ENCODE data around the gene APBA2. TPM values are rescaled to one million over a fixed set of nuclear protein-coding genes. Genes with fewer than 3 reads are reported as not detected.
"Not testable (repeated sequence)": the region's sequence is repeated elsewhere in the genome, so short reads cannot be mapped to it uniquely, and the experiment has no call there.

Gene APBA2
- total RNA-seq, 3 donors from 2014 or later = 0.64 to 6.9 (median 5.0) TPM

DNA sequence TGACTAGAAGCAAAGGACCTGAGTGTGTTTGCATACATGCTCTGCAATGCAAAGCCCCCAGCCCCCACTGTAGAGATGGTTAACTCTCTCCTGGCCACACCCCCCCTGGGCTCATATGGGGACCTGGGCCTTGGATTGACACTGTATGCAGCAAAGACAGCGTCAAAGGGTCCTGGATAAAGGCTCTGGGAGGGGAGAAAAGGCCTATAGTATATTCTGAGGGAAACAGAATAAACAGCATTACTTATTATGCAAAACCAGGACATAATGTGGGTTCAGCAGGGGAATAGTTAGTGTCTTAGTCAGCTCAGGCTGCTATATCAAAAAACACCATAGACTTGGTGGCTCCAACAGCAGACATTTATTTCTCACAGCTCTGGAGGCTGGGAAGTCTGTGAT, 158.7 kb downstream of the APBA2 start:
- TF ChIP-seq POLR2A (IDR thresholded peaks at IDR 0.05) (no peak), CTCF (IDR thresholded peaks at IDR 0.05) (no peak), POLR2AphosphoS5 (IDR thresholded peaks at IDR 0.05) (no peak)
- Histone ChIP-seq H3K27ac (no peak overlapping the region), H3K4me3 (no peak overlapping the region), H3K27me3 (no peaks in the 10 kb centered on the region), H3K36me3 (no peaks in the 10 kb centered on the region), H3K4me1 (no peaks in the 10 kb centered on the region), H3K9me3 (no peaks in the 10 kb centered on the region)
- intact Hi-C loops (cut with DNase I; ENCODE audit: low total_unique reads) = no loop called here
- DNase-seq (ENCODE audit: low spot score in 2 of 2) = no peak

GRCh38 chr15:29045161-29045560, 159.4 kb downstream of the APBA2 start:
- H3K27ac ChIP-seq = not testable (repeated sequence)

DNA sequence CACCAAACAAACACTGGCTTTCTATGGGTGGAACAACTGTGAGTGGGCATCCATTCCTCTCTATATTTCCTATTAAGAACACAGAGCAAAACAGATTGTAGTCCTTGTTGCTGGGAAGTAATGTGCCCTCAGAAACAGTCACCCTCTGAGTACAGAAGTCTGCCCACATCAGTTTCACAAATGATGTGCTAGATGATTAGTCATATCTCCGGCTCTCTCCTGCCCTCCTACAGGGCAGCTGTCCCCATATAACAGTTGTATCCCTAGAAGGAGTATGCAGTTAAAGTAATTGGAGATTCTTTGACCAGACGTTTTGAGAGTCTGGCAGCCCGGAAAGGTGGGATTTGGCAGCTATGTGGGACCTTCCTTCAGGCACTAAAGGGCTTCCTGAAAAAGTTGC, 159.9 kb downstream of the APBA2 start:
- DNase-seq (ENCODE audit: low spot score in 2 of 2) = no peak
- intact Hi-C loops (cut with DNase I; ENCODE audit: low total_unique reads) = no loop called here
- H3K36me3 ChIP-seq = no peaks in the 10 kb centered on the region
- H3K4me1 ChIP-seq = no peaks in the 10 kb centered on the region
- TF ChIP-seq POLR2AphosphoS5 (IDR thresholded peaks at IDR 0.05) = no peak
- no peak for TF ChIP-seq CTCF (IDR thresholded peaks at IDR 0.05)
- no peak for TF ChIP-seq POLR2A (IDR thresholded peaks at IDR 0.05)
- H3K9me3 ChIP-seq = no peaks in the 10 kb centered on the region
- H3K4me3 ChIP-seq = no peak overlapping the region
- H3K27me3 ChIP-seq = no peaks in the 10 kb centered on the region
- no peak overlapping the region for H3K27ac ChIP-seq

More at GRCh38 chr15:29045161-29045560, 159.4 kb downstream of the APBA2 start:
- H3K4me3 ChIP-seq; H3K4me1 ChIP-seq; H3K36me3 ChIP-seq; intact Hi-C loops (cut with DNase I; ENCODE audit: low total_unique reads); DNase-seq (ENCODE audit: low spot score in 2 of 2); H3K27me3 ChIP-seq; H3K9me3 ChIP-seq: not testable (repeated sequence)

DNA sequence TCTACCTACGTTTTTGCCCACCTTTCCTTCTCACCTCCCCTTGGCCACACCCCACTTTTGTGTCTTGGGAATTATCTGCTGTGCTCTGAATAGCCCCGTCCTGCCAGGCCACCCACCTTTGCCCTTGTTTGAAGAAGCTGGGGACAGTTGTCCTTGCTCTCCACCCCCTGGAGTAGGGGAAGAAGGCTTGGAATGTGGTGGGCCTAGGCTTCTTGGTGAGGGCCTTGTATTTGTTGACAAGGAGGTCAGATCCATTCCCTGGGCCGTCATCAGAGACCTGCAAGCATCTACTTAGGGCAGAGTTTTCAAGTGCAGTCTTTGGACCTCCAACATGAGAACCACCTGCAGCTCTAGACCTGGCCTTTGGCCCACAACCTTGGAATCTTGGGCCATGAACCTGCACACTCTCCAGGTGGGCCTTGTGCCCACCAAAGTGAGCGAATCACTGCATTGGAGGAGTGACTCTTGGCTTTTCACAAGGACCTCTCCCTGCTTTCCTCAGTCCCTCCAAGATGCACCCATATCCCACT, 160.6 kb downstream of the APBA2 start:
- intact Hi-C loops (cut with DNase I; ENCODE audit: low total_unique reads) = no loop called here

GRCh38 chr15:29046977-29047376, 161.2 kb downstream of the APBA2 start:
- Histone ChIP-seq H3K27ac (no peak overlapping the region), H3K27me3 (no peaks in the 10 kb centered on the region), H3K36me3 (no peaks in the 10 kb centered on the region), H3K4me3 (no peak overlapping the region), H3K4me1 (no peaks in the 10 kb centered on the region), H3K9me3 (no peaks in the 10 kb centered on the region)
- no peak for TF ChIP-seq POLR2A (IDR thresholded peaks at IDR 0.05)
- TF ChIP-seq CTCF (IDR thresholded peaks at IDR 0.05) = no peak
- DNase-seq (ENCODE audit: low spot score in 2 of 2) = no peak
- intact Hi-C loops (cut with DNase I; ENCODE audit: low total_unique reads) = no loop called here

More for the DNA sequence above, 160.6 kb downstream of the APBA2 start:
- no peaks in the 10 kb centered on the region for H3K9me3 ChIP-seq
- TF ChIP-seq POLR2A (IDR thresholded peaks at IDR 0.05) (no peak), POLR2AphosphoS5 (IDR thresholded peaks at IDR 0.05) (no peak), CTCF (IDR thresholded peaks at IDR 0.05) (no peak)
- no peaks in the 10 kb centered on the region for H3K36me3 ChIP-seq
- no peak overlapping the region for H3K27ac ChIP-seq
- no peak for DNase-seq (ENCODE audit: low spot score in 2 of 2)
- no peaks in the 10 kb centered on the region for H3K27me3 ChIP-seq
- no peak overlapping the region for H3K4me3 ChIP-seq
- no peaks in the 10 kb centered on the region for H3K4me1 ChIP-seq

- no peaks in the 10 kb centered on the region for H3K36me3 ChIP-seq
- TF ChIP-seq CTCF (IDR thresholded peaks at IDR 0.05) (no peak), POLR2AphosphoS5 (IDR thresholded peaks at IDR 0.05) (no peak), POLR2A (IDR thresholded peaks at IDR 0.05) (no peak)
- no peak for DNase-seq (ENCODE audit: low spot score in 2 of 2)
- no peaks in the 10 kb centered on the region for H3K9me3 ChIP-seq
- no peak overlapping the region for H3K27ac ChIP-seq
- intact Hi-C loops (cut with DNase I; ENCODE audit: low total_unique reads) = no loop called here
- H3K4me3 ChIP-seq = no peak overlapping the region
- H3K27me3 ChIP-seq = no peaks in the 10 kb centered on the region
- H3K4me1 ChIP-seq = no peaks in the 10 kb centered on the region
These were observed 162.2 kb downstream of the APBA2 start for GRCh38 chr15:29048011-29048410.
